Measurements from ENCODE around the gene SPG7.
"Not testable (repeated sequence)": the region's sequence is repeated elsewhere in the genome, so short reads cannot be mapped to it uniquely, and the experiment has no call there.

The SPG7 gene

GRCh38 chr16:89564476-89565255 is 56.5 kb downstream of the SPG7 start:
- no peak for DNase-seq

- no peak for DNase-seq
These were observed 57.0 kb downstream of the SPG7 start for GRCh38 chr16:89565256-89565505.

DNA sequence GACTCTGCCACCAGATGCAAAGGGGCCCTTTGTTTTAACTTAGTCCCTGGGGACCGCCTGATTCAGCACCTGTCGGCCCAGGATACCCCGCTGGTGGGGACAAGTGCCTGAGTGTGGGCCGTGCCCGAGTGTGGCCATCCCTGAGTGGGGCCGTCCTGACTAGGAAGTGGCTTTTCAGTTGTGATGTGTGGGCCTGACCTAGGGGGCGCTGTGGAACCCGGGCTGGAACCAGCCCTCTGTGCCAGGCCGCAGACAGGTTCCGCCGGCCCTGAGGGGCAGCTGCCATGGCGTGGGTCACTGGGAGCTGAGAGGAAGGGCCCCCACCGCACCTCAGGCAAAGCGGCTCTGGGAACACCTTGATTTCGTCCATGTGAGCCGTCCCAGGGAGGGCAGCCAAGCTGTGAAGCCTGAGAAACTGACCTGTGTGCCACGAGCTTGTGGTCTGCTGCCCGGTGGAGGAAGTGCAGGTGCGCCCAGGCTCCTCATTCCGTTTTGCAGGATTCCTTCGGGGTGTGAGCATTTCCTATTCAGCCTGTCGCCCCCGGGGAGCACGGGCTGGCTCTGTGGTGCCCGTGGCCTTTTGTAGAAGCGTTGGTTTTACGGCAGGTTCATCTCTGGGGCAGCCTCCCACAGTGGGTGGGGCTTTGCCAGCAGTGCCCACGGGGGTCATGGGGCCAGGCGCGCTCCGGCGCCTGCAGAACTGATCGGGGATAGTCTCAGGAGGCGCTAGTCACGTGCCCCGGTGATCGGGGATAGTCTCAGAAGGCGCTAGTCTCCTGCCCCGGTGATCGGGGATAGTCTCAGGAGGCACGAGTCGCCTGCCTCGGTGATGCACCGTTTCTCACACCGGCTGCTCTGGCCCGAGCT is 57.5 kb downstream of the SPG7 start:
- peak in 5 of 14 donors; percentile 8 to 36 (median 20) for DNase-seq

DNA sequence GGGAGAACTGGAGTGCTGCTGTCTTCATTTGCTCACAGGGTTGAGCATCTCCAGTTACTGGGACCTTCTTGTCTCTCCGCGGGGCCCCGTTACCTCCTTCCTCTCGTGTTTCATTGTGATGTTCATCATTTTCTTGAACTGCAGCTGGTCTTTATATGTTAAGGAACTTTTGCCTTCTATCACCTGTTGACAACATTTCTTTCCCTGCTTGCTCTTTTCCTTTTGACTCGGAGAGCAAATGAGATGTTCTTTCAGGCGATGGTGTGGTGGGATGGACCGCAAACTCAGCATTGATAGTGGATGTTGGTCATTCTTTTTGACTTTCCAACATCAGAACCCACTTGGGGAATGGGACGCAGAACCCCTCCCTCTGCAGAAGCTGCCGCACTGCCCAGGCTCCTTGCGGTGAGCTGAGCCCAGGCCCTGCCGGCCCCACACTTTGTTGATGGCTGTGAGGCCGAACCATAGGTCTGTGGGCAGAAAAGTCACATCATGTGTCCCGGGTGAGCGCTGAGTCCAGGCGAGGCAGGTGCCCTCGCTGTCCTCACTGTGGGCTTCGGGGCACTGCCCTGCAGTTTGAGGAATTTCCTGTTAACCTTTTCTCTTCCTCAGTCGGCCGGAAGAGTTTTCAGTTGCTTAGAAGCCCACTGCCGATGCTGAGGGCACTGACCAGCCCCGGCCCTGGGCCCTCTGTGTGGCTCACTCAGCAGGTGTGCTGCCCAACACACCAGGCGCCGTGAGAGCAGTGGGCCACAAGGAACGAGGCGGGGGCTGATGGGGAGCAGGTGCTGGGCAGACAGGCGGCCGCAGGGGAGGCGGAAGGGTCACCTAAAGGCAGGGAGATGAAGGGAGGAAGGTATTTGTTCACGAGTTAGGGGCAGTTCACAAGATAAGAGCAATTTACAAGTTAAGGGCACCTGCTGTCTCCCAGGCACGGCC is 59.7 kb downstream of the SPG7 start:
- no peak for DNase-seq

DNA sequence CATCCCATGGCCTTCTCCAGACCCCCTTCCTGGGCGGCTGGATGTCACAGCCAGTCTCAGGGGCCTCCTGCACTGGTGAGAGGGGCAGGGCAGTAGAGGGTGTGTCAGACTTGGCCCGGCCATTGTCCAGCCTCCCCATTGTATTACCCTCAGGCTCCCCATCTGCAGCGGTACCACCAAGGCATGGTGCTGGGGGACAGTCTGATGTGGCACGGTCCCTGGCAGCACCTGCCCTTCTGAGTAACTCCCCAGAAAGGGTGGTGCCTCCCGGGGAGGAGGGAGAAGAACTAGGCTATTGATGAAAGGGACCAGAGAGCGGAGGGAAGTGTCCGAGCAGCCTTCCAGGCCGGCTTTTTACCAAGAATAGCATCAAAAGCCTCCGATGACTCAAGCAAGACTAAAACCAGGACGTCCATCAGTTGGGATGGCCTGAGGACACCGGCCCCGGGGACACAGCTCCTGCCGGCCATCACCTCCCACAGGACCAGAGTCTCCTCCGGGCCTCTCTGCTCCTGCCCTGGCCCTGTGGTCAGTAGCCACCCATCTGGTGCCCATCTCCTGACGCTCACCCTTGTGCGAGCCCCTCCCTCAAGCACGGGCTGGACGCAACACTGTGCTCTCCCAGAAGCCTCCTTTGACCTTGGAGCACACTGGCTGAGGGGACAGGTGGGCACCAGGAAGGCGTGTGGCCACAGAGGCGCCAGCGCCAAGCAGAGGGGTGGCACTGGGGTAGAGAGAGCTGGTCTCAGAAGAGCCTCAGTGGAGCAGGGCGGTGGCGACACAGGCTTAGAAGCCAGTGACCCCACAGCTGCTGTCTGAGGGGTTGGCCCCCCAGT is 61.5 kb downstream of the SPG7 start:
- DNase-seq, result no peak

DNA sequence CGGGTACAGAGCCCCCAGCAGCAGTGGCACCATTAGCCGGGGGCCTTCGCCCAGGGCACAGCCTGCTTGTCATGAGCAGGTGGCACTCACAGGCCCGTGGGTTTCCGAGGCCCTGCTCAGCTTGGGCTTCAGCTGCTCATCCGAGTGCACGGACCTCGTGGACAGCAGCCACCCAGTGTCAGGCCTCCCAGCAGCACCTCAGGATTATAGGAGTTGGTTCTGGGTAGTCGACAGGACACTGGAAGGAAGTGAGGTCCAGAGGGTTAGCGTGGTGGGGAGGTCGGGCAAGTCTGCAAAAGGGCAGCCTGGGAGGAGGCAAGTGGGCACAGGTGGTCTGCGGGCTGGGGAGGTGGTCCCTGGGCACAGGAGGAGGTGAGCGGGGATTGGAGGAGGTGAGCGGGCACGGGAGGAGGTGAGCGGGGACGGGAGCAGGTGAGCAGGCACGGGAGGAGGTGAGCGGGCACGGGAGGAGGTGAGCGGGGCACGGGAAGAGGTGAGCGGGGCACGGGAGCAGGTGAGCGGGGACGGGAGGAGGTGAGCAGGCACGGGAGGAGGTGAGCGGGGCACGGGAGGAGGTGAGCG is 62.2 kb downstream of the SPG7 start:
- no peak for DNase-seq

GRCh38 chr16:89570983-89571598 is 62.9 kb downstream of the SPG7 start:
- DNase-seq, result not testable (repeated sequence)

DNA sequence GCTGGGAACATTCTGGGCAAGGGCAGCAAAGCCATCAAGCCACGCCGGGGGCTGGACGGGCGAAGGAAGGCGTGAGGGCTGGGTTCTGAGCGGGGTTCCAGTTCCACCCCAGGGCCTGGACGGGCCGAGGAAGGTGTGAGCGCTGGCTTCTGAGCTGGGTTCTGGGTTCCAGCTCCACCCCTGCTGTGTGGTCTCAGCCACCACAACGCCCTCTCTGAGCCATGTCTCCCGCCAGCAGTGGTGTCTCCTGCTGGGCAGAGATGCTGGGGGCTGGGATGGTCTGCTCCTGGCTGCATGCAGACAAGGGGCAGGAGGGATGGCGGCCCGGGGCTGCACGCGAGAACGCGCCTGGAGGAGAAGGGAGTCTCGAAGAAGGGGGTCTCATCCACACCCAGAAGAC is 63.4 kb downstream of the SPG7 start:
- DNase-seq, result no peak

DNA sequence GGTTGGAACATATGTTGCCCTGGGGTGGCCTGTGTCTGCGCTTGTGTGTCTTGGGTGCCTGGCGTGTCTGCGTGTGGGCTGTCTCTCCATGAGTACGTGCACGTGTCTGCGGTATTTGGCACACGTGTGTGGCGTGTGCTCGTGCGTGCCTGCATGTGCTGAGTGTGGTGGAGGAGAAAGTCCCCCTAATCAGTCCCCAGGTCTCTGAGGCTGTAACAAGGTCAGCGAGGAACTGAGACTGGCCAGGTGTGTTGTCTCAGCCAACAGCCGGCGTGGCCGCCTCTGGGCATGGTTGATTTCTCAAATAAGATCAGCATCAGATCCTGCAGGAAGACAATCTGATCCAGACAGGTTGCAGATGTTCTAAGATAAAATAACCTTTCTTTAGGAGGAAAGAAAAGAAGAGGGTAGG is 63.9 kb downstream of the SPG7 start:
- no peak for DNase-seq

DNA sequence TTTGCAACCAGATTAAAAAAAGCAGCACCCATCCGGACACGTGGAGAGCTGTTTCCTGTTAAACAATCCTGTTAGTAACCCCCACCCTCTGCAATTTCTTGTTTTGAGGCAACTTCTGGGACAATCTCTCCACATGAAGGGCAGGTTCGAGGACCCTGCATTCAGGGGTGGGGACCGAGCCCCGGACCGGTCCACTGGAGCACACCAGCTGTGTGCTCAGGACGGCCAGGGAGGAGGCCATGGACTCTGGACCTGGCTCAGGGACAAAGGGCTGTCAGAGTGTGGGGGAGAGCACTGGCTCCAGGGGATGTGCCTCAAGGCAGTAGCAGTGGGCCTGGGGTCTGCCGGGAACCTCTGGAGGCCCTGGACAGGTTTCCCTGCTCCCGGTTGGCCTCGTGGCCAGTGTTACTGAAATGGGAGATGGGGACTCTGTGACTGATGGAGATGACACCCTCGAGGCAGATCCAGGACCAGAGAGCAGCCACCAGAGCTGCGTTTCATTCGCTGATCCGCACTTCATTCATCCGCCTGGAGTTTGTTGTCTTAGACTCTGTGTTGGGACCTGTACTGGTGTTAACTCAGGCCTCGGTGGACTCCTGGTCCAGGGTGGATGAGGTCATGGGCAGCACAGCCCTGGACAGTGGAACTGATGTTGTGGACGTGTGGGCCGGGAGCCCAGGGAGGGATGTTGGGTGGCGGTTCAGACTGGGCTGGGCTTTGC is 64.4 kb downstream of the SPG7 start:
- DNase-seq, result no peak

GRCh38 chr16:89573826-89574680 is 65.8 kb downstream of the SPG7 start:
- no peak for DNase-seq

GRCh38 chr16:89574681-89575246 is 66.6 kb downstream of the SPG7 start:
- DNase-seq, result no peak

DNA sequence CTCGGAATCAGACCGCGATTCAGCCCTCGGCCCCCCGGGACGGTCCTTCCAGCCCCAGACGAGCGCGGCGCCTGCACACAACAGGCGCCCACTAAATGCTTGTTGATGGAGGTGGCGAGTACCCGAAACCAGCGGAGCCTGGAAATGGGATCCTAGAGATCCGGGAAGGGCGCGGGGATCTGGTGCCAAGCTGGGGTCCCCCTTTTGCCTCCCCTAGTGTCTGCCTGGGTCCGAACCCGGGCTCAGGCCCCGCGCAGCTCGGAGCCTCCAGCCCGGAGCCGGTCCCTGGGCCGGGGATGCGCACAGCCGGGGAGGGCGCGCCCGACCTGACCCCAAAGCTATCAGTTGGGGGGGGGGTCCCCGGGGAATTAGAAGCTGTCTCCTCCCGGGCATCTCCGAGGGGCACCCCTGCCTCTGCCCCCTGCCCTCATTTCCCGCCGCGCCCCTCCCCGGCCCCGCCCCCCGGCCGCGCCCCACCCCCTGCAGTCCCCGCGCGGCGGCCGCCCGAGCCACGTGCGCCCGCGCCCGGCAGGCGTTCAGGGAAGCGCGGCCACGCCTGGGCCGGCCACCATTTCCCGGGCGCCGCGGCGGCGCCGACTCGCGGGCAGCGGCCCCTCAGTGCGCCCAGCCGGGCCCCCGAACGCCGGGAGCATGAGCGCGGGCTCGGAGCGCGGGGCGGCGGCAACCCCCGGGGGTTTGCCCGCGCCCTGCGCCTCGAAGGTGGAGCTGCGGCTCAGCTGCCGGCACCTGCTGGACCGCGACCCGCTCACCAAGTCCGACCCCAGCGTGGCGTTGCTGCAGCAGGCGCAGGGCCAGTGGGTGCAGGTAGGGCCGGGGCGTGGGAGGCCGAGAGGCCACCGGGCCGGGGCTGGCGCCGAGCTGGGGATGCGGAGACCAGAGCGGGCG is 67.3 kb downstream of the SPG7 start, which contains the start of gene CPNE7:
TSS of gene CPNE7 (plus strand) at position 512 of the 906 bp plus-strand sequence. CDS start at position 652, 140 bp downstream.
- DNase-seq, result no peak

- DNase-seq, result no peak
These were observed 68.2 kb downstream of the SPG7 start for GRCh38 chr16:89576153-89577054.

DNA sequence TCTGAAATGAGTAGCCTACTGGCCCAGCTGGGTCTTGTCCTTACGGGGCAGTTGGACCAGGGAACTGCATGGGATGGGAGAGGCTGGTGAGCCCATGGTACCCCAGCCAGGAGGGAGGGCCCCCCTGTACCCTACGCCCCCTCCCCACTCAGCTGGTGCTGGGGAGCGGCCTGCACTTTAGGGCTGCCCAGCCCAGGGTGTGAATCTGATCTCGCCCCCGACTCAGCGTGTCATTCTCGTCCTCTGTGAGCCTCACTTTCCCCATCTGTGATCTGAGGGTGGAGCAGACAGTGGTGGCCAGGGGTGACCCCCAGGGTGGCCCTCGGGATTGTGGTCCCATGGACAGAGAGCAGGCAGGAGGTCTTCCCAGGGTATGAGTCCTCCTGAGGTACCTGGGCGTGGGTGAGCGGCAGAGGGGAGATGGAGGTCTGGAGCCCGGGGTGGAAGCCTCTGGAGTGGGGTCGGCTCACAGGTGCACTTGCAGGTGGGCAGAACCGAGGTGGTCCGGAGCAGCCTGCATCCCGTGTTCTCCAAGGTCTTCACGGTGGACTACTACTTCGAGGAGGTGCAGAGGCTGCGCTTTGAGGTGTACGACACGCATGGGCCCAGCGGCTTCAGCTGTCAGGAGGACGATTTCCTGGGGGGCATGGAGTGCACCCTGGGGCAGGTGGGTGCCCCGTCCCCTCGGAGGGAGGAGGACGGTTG is 69.0 kb downstream of the SPG7 start:
- no peak for DNase-seq

DNA sequence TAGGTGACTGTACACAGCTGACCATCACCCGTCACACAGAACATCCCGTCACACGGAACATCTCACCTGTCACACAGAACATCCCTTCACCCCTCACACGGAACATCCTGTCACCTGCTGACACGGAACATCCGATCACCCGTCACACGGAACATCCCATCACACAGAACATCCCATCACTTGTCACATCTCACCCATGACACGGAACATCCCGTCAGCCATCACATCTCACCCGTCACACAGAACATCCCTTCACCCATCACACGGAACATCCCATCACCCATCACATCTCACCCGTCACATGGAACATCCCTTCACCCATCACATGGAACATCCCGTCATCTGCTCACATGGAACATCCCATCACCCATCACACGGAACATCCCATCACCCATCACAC is 71.1 kb downstream of the SPG7 start:
- DNase-seq, result no peak

All from C1 segment of cervical spinal cord (tissue), 14 donors.